Karpas-422 (cell line): ENCODE results near the gene ZMAT5. TPM values are rescaled to one million over a fixed set of nuclear protein-coding genes. Genes with fewer than 3 reads are reported as not detected.
A peak's percentile ranks its signal among the peaks of the same experiment; 100 is the strongest.

Experiments used
- DNase-seq: peaks from one replicate; pipeline ENCODE4 v3.0.0-alpha.2; 2015
- H2AFZ ChIP-seq: fragments of 200-600 bp; sonication (generic); 2 replicates; pipeline ENCODE4 v1.6.1; 2014; ENCODE audit warnings: antibody characterized with exemption, low read length, mixed read lengths
- H3K27ac ChIP-seq: fragments of 200-600 bp; sonication (generic); 2 replicates; pipeline ENCODE4 v1.5.1; 2014; ENCODE audit warnings: mild to moderate bottlenecking, low read length, moderate library complexity
- H3K27me3 ChIP-seq: fragments of 200-600 bp; sonication (generic); 2 replicates; pipeline ENCODE4 v1.6.1; 2014; ENCODE audit warnings: low read length, mixed read lengths
- H3K36me3 ChIP-seq: fragments of 200-600 bp; sonication (generic); 2 replicates; pipeline ENCODE4 v1.6.1; 2014; ENCODE audit warnings: low read length, mixed read lengths; ENCODE audit not compliant: insufficient read depth
- H3K4me1 ChIP-seq: fragments of 200-600 bp; sonication (generic); 2 replicates; pipeline ENCODE4 v1.6.1; 2014; ENCODE audit warnings: mild to moderate bottlenecking, low read length, mixed read lengths
- H3K4me2 ChIP-seq: fragments of 200-600 bp; sonication (generic); 2 replicates; pipeline ENCODE4 v1.6.1; 2014; ENCODE audit warnings: low read length, low read depth, mild to moderate bottlenecking; ENCODE audit not compliant: poor library complexity, severe bottlenecking
- H3K4me3 ChIP-seq: fragments of 200-600 bp; sonication (generic); 2 replicates; pipeline ENCODE4 v1.5.1; 2014; ENCODE audit warnings: mild to moderate bottlenecking, antibody characterized with exemption, low read length, mixed read lengths
- H3K79me2 ChIP-seq: fragments of 200-600 bp; sonication (generic); 2 replicates; pipeline ENCODE4 v1.6.1; 2014; ENCODE audit warnings: mild to moderate bottlenecking, low read length, mixed read lengths
- H3K9ac ChIP-seq: fragments of 200-600 bp; sonication (generic); 2 replicates; pipeline ENCODE4 v1.6.0; 2014; ENCODE audit warnings: low read length
- H3K9me2 ChIP-seq: fragments of 200-600 bp; sonication (generic), shearing (Covaris generic); replicated peaks from 2 replicates; pipeline ENCODE4 v1.6.0; 2014; ENCODE audit warnings: mild to moderate bottlenecking, low read length, moderate library complexity; ENCODE audit not compliant: insufficient read depth
- H3K9me3 ChIP-seq: fragments of 300-700, 200-600 bp; sonication (generic); 2 replicates; pipeline ENCODE4 v1.6.1; 2014; ENCODE audit warnings: low read length, mixed read lengths
- H4K20me1 ChIP-seq: fragments of 200-600 bp; sonication (generic); 2 replicates; pipeline ENCODE4 v1.6.1; 2014; ENCODE audit warnings: mild to moderate bottlenecking, antibody characterized with exemption, low read length, low read depth; ENCODE audit not compliant: insufficient read depth
- total RNA-seq: library from RNA; depleted of rRNA; stranded (reverse); fragments of >200 nt; shearing (Covaris generic); gene quantifications from 2 replicates; pipeline ENCODE4 v1.2.3, GENCODE V29; 2014; ENCODE audit warnings: low replicate concordance

The ZMAT5 gene
- total RNA-seq, 1 experiment from 2014 or later = 22.4 TPM

- Histone ChIP-seq H3K9ac (no peak overlapping the region), H3K9me2 (no peaks in the 10 kb centered on the region), H3K79me2 (no peaks in the 10 kb centered on the region), H3K27me3 (no peaks in the 10 kb centered on the region), H3K4me2 (no peak overlapping the region), H4K20me1 (peaks cover 28% of the 10 kb centered on the region), H3K9me3 (no peaks in the 10 kb centered on the region), H3K4me1 (peaks cover 40% of the 10 kb centered on the region), H3K36me3 (no peaks in the 10 kb centered on the region), H3K27ac (no peak overlapping the region), H2AFZ (no peak overlapping the region), H3K4me3 (no peak overlapping the region)
- peak; percentile 63 for DNase-seq
Observed at GRCh38 chr22:29704528-29705285, 62.1 kb downstream of the ZMAT5 start.

- H3K4me2 ChIP-seq = peak overlapping the region; percentile 78
- H3K27ac ChIP-seq = no peak overlapping the region
- no peaks in the 10 kb centered on the region for H3K79me2 ChIP-seq
- H3K9me3 ChIP-seq = no peaks in the 10 kb centered on the region
- peaks cover 28% of the 10 kb centered on the region for H4K20me1 ChIP-seq
- H2AFZ ChIP-seq = no peak overlapping the region
- H3K4me3 ChIP-seq = peak overlapping the region; percentile 56
- DNase-seq = no peak
- H3K4me1 ChIP-seq = peaks cover 40% of the 10 kb centered on the region
- H3K9ac ChIP-seq = peak overlapping the region; percentile 43
- no peaks in the 10 kb centered on the region for H3K27me3 ChIP-seq
- no peaks in the 10 kb centered on the region for H3K36me3 ChIP-seq
- H3K9me2 ChIP-seq = no peaks in the 10 kb centered on the region
Observed at GRCh38 chr22:29703569-29704195, 63.1 kb downstream of the ZMAT5 start.

GRCh38 chr22:29702931-29703501 is 63.8 kb downstream of the ZMAT5 start:
- Histone ChIP-seq H3K27me3 (no peaks in the 10 kb centered on the region), H3K9me3 (no peaks in the 10 kb centered on the region), H3K4me2 (peak overlapping the region; percentile 78), H3K27ac (no peak overlapping the region), H4K20me1 (peaks cover 28% of the 10 kb centered on the region), H2AFZ (no peak overlapping the region), H3K9ac (peak overlapping the region; percentile 43), H3K4me1 (peaks cover 40% of the 10 kb centered on the region), H3K36me3 (no peaks in the 10 kb centered on the region), H3K79me2 (no peaks in the 10 kb centered on the region), H3K9me2 (no peaks in the 10 kb centered on the region), H3K4me3 (peak overlapping the region; percentile 56)
- DNase-seq = peak; percentile 72

GRCh38 chr22:29702000-29702930 is 64.5 kb downstream of the ZMAT5 start:
- Histone ChIP-seq H3K9me2 (no peaks in the 10 kb centered on the region), H3K9ac (peak overlapping the region; percentile 43), H4K20me1 (peaks cover 28% of the 10 kb centered on the region), H3K27me3 (no peaks in the 10 kb centered on the region), H3K4me1 (peaks cover 40% of the 10 kb centered on the region), H3K36me3 (no peaks in the 10 kb centered on the region), H3K79me2 (no peaks in the 10 kb centered on the region), H3K9me3 (no peaks in the 10 kb centered on the region), H2AFZ (no peak overlapping the region), H3K4me3 (peak overlapping the region; percentile 56), H3K27ac (no peak overlapping the region), H3K4me2 (peak overlapping the region; percentile 78)
- no peak for DNase-seq

- Histone ChIP-seq H3K4me1 (peaks cover 42% of the 10 kb centered on the region), H3K79me2 (no peaks in the 10 kb centered on the region), H3K9ac (no peak overlapping the region), H3K4me2 (no peak overlapping the region), H3K27me3 (no peaks in the 10 kb centered on the region), H3K9me2 (no peaks in the 10 kb centered on the region), H2AFZ (no peak overlapping the region), H3K9me3 (no peaks in the 10 kb centered on the region), H3K27ac (no peak overlapping the region), H3K4me3 (no peak overlapping the region), H4K20me1 (peaks cover 28% of the 10 kb centered on the region), H3K36me3 (no peaks in the 10 kb centered on the region)
- DNase-seq = peak; percentile 81
Observed at GRCh38 chr22:29701155-29701999, 65.4 kb downstream of the ZMAT5 start.

GRCh38 chr22:29700900-29701154 is 66.0 kb downstream of the ZMAT5 start:
- Histone ChIP-seq H4K20me1 (peaks cover 28% of the 10 kb centered on the region), H3K27ac (no peak overlapping the region), H2AFZ (no peak overlapping the region), H3K9me2 (no peaks in the 10 kb centered on the region), H3K27me3 (no peaks in the 10 kb centered on the region), H3K4me3 (no peak overlapping the region), H3K36me3 (no peaks in the 10 kb centered on the region), H3K79me2 (no peaks in the 10 kb centered on the region), H3K9ac (no peak overlapping the region), H3K4me2 (no peak overlapping the region), H3K4me1 (peaks cover 48% of the 10 kb centered on the region), H3K9me3 (no peaks in the 10 kb centered on the region)
- DNase-seq = no peak

- H3K9ac ChIP-seq = no peak overlapping the region
- H3K79me2 ChIP-seq = no peaks in the 10 kb centered on the region
- H2AFZ ChIP-seq = no peak overlapping the region
- H3K9me3 ChIP-seq = no peaks in the 10 kb centered on the region
- H3K36me3 ChIP-seq = no peaks in the 10 kb centered on the region
- H3K27me3 ChIP-seq = no peaks in the 10 kb centered on the region
- H3K27ac ChIP-seq = no peak overlapping the region
- no peaks in the 10 kb centered on the region for H3K9me2 ChIP-seq
- no peak overlapping the region for H3K4me3 ChIP-seq
- H4K20me1 ChIP-seq = peaks cover 28% of the 10 kb centered on the region
- DNase-seq = no peak
- peaks cover 53% of the 10 kb centered on the region for H3K4me1 ChIP-seq
- no peak overlapping the region for H3K4me2 ChIP-seq
Observed at GRCh38 chr22:29700206-29700899, 66.5 kb downstream of the ZMAT5 start.
